IMR-90 (cell line): ENCODE results near the gene VPS41. TPM values are rescaled to one million over a fixed set of nuclear protein-coding genes. Genes with fewer than 3 reads are reported as not detected.

ENCODE experiments used
- ATAC-seq: fragments of 200-7000 bp; cut with Tn5 transposase; 2 replicates; pipeline ENCODE4 v1.9.1; 2020; ENCODE audit warnings: low read depth, mild to moderate bottlenecking, moderate library complexity
- BruUV-seq: library from RNA; stranded (reverse); fragments of 400-500 nt; replicated peaks from 2 replicates; lab custom pipeline; 2021; lab: Mats Ljungman, UMichigan
- CTCF ChIA-PET: fragments of 300-600 bp; formaldehyde crosslinking; extraction: SDS; loops from one replicate; lab custom pipeline; 2021; ENCODE audit warnings: antibody characterized with exemption; lab: Yijun Ruan, JAX
- POLR2A ChIA-PET: fragments of 300-600 bp; sonication (Branson Sonifier 250); formaldehyde crosslinking; loops from one replicate; lab custom pipeline; 2022; ENCODE audit warnings: antibody characterized with exemption; ENCODE audit not compliant: unreplicated experiment; lab: Charles Lee
- DNase-seq: peaks from one replicate; pipeline ENCODE4 v3.0.0; 2013
- H2AFZ ChIP-seq: replicated peaks from 2 replicates; pipeline ENCODE3; 2013; ENCODE audit warnings: low read length, mild to moderate bottlenecking; ENCODE audit not compliant: poor library complexity
- H2AK5ac ChIP-seq: 2 replicates; pipeline ENCODE4 v1.6.1; 2013; ENCODE audit warnings: low read depth, low read length, inconsistent platforms
- H2AK9ac ChIP-seq: replicated peaks from 2 replicates; pipeline ENCODE3; 2013; ENCODE audit warnings: mild to moderate bottlenecking, low read depth, low read length, moderate library complexity; ENCODE audit not compliant: poor library complexity
- H2BK120ac ChIP-seq: 2 replicates; pipeline ENCODE4 v1.6.1; 2013; ENCODE audit warnings: low read depth, low read length, inconsistent platforms
- H2BK15ac ChIP-seq: 3 replicates; pipeline ENCODE4 v1.6.1; 2013; ENCODE audit warnings: low read depth, low read length, inconsistent platforms
- H2BK20ac ChIP-seq: 2 replicates; pipeline ENCODE4 v1.6.1; 2013; ENCODE audit warnings: low read depth, mild to moderate bottlenecking, inconsistent platforms, low read length, moderate library complexity
- H2BK5ac ChIP-seq: 2 replicates; pipeline ENCODE4 v1.6.1; 2013; ENCODE audit warnings: mild to moderate bottlenecking, low read depth, low read length, inconsistent platforms; ENCODE audit not compliant: poor library complexity, severe bottlenecking
- H3K14ac ChIP-seq: replicated peaks from 2 replicates; pipeline ENCODE4 v1.6.1; 2013; ENCODE audit warnings: low read depth, low read length, inconsistent platforms
- H3K18ac ChIP-seq: 2 replicates; pipeline ENCODE4 v1.6.1; 2013; ENCODE audit warnings: low read depth, low read length, control low read depth
- H3K23ac ChIP-seq: 2 replicates; pipeline ENCODE4 v1.6.1; 2013; ENCODE audit warnings: low read depth, low read length, inconsistent platforms
- H3K27ac ChIP-seq: 2 replicates; pipeline ENCODE4 v1.5.1; 2013; ENCODE audit warnings: mild to moderate bottlenecking, control low read depth, low read length; ENCODE audit not compliant: insufficient read depth
- H3K27me3 ChIP-seq: 2 replicates; pipeline ENCODE4 v1.6.1; 2013; ENCODE audit warnings: low read length; ENCODE audit not compliant: control insufficient read depth, insufficient read depth
- H3K36me3 ChIP-seq: 2 replicates; pipeline ENCODE4 v1.6.1; 2013; ENCODE audit warnings: low read length, mixed read lengths; ENCODE audit not compliant: control insufficient read depth, insufficient read depth
- H3K4ac ChIP-seq: 2 replicates; pipeline ENCODE4 v1.6.1; 2013; ENCODE audit warnings: low read depth, low read length, inconsistent platforms
- H3K4me1 ChIP-seq: 2 replicates; pipeline ENCODE4 v1.6.1; 2013; ENCODE audit warnings: low read length, mixed read lengths; ENCODE audit not compliant: control insufficient read depth, insufficient read depth
- H3K4me2 ChIP-seq: 2 replicates; pipeline ENCODE4 v1.6.1; 2013; ENCODE audit warnings: low read depth, mild to moderate bottlenecking, control low read depth, low read length, moderate library complexity
- H3K4me3 ChIP-seq: 2 replicates; pipeline ENCODE4 v1.5.1; 2013; ENCODE audit warnings: low read depth, mild to moderate bottlenecking, control low read depth, low read length, moderate library complexity; ENCODE audit not compliant: insufficient read depth
- H3K56ac ChIP-seq: 2 replicates; pipeline ENCODE4 v1.6.1; 2013; ENCODE audit warnings: low read length, inconsistent platforms; ENCODE audit not compliant: insufficient read depth; ENCODE audit errors: extremely low read depth
- H3K79me1 ChIP-seq, 2 experiments: 2 replicates each; pipeline ENCODE4 v1.6.1; 2013; ENCODE audit warnings: low read length in 2 of 2, inconsistent platforms in 1 of 2, low read depth in 1 of 2
- H3K9ac ChIP-seq: 2 replicates; pipeline ENCODE4 v1.6.1; 2013; ENCODE audit warnings: low read depth, low read length, control low read depth
- H3K9me1 ChIP-seq: 2 replicates; pipeline ENCODE4 v1.6.1; 2013; ENCODE audit warnings: low read length, inconsistent platforms; ENCODE audit not compliant: insufficient read depth
- H3K9me3 ChIP-seq: 2 replicates; pipeline ENCODE4 v1.6.1; 2013; ENCODE audit warnings: low read length; ENCODE audit not compliant: control insufficient read depth, insufficient read depth
- H4K20me1 ChIP-seq: 2 replicates; pipeline ENCODE4 v1.6.1; 2013; ENCODE audit warnings: low read length, inconsistent platforms; ENCODE audit not compliant: insufficient read depth
- H4K5ac ChIP-seq: 2 replicates; pipeline ENCODE4 v1.6.1; 2013; ENCODE audit warnings: mild to moderate bottlenecking, low read depth, low read length, control low read depth
- H4K8ac ChIP-seq, 2 experiments: 2 replicates each; pipeline ENCODE4 v1.6.1; 2013; ENCODE audit warnings: low read depth in 2 of 2, low read length in 2 of 2, control low read depth in 1 of 2, inconsistent platforms in 1 of 2
- H4K91ac ChIP-seq: 2 replicates; pipeline ENCODE4 v1.6.1; 2013; ENCODE audit warnings: low read depth, low read length, inconsistent platforms; ENCODE audit not compliant: insufficient read depth
- BHLHE40 ChIP-seq: fragments of 150-350 bp; IDR thresholded peaks from 2 replicates; pipeline ENCODE4 v1.6.1; 2016; ENCODE audit warnings: mild to moderate bottlenecking, low read depth, low read length
- CHD1 ChIP-seq: IDR thresholded peaks from 2 replicates; pipeline ENCODE4 v1.6.1; 2012; ENCODE audit warnings: low read depth, low read length, improper control_type of control experiment
- CTCF ChIP-seq: conservative IDR thresholded peaks from 2 replicates; pipeline ENCODE4 v1.5.1; 2012; ENCODE audit warnings: mild to moderate bottlenecking, low read depth, low read length, improper control_type of control experiment
- FOS ChIP-seq: fragments of 150-350 bp; IDR thresholded peaks from 2 replicates; pipeline ENCODE4 v1.6.1; 2016; ENCODE audit warnings: low read depth, low read length
- MXI1 ChIP-seq: IDR thresholded peaks from 2 replicates; pipeline ENCODE4 v1.6.1; 2012; ENCODE audit warnings: low read depth, mild to moderate bottlenecking, low read length, moderate library complexity, borderline replicate concordance
- NFE2L2 ChIP-seq: fragments of 150-350 bp; IDR thresholded peaks from 2 replicates; pipeline ENCODE4 v1.6.1; 2016; ENCODE audit warnings: low read depth, mild to moderate bottlenecking, low read length
- POLR2A ChIP-seq: IDR thresholded peaks from 2 replicates; pipeline ENCODE4 v1.6.1; 2012; ENCODE audit warnings: mild to moderate bottlenecking, low read depth, low read length
- WGBS, 2 experiments: methylation state at CpG; one replicate each; pipeline versions ENCODE4 v1.1.5 to v1.1.7; 2013; ENCODE audit warnings: missing lambda C conversion rate in 2 of 2; ENCODE audit not compliant: insufficient read length in 1 of 2; ENCODE audit errors: extremely low coverage in 2 of 2; 5-methylcytosine and 5-hydroxymethylcytosine counted together
- dilution Hi-C: fragments of 300-500 bp; cut with HindIII; formaldehyde crosslinking; loops from one replicate; pipeline ENCODE4 v1.14.3; 2018; ENCODE audit warnings: low sequenced_read_pairs; ENCODE audit not compliant: unreplicated experiment
- in situ Hi-C: fragments of 300-500 bp; cut with MboI; formaldehyde crosslinking; loops from 3 replicates; pipeline ENCODE4 v1.14.3; 2019; ENCODE audit warnings: low sequenced_read_pairs, inconsistent platforms, mixed read lengths
- intact Hi-C: fragments of 100-400 bp; cut with micrococcal nuclease; formaldehyde crosslinking; loops from 2 replicates; pipeline ENCODE4 v1.10.0; 2022
- polyA plus RNA-seq, 3 experiments: library from polyadenylated mRNA; depleted of rRNA; stranded (reverse); fragments of >200 nt; gene quantifications; 2 replicates each; pipeline ENCODE4 v1.2.3, GENCODE V29; 2012; ENCODE audit warnings: low replicate concordance in 1 of 3
- total RNA-seq: library from RNA; depleted of rRNA; stranded (reverse); fragments of >200 nt; gene quantifications from 2 replicates; pipeline ENCODE4 v1.2.3, GENCODE V29; 2012

The VPS41 gene
- total and polyA plus RNA-seq, 2 of the 4 experiments (the other 2 are of a cell fraction): 16.0 to 28.0 TPM

GRCh38 chr7:38907766-38908165 lies 1.2 kb downstream of the VPS41 start:
- H2AFZ ChIP-seq: no peak overlapping the region
- H3K4me3 ChIP-seq: no peak overlapping the region
- no peak overlapping the region for H3K27ac ChIP-seq
- WGBS, 2 experiments: no CpG with 5 or more reads among the region's 1 CpG
- no peak overlapping the region for H2BK20ac ChIP-seq
- H3K18ac ChIP-seq: no peak overlapping the region
- H3K9ac ChIP-seq: no peak overlapping the region
- POLR2A ChIA-PET: no interaction called here
- no peak overlapping the region for H2BK120ac ChIP-seq
- ATAC-seq (no peak), DNase-seq (no peak)
- CTCF ChIA-PET: no interaction called here
- in situ Hi-C loops (no loop called here), intact Hi-C loops (loop anchor here (5.0 kb wide), 1 partner anchor 110 kb away; no protein-coding TSS in a partner anchor), dilution Hi-C loops (no loop called here)
- no peak overlapping the region for H4K8ac ChIP-seq
- H3K9me1 ChIP-seq: no peaks in the 10 kb centered on the region
- H2AK5ac ChIP-seq: no peak overlapping the region
- H2BK15ac ChIP-seq: no peak overlapping the region
- no peak overlapping the region for H3K14ac ChIP-seq
- no peaks in the 10 kb centered on the region for H4K20me1 ChIP-seq
- H2AK9ac ChIP-seq: no peak overlapping the region
- H3K4me2 ChIP-seq: no peak overlapping the region
- no TSS peak for BruUV-seq
- no peak for TF ChIP-seq BHLHE40
- TF ChIP-seq POLR2A: no peak
- TF ChIP-seq FOS: no peak
- no peak for TF ChIP-seq CHD1
- TF ChIP-seq MXI1: no peak
- no peak for TF ChIP-seq CTCF
- TF ChIP-seq NFE2L2: no peak
- H3K4me1 ChIP-seq: no peaks in the 10 kb centered on the region; the same call in 1 of the 2 replicates
- H3K56ac ChIP-seq: no peak overlapping the region
- H3K27me3 ChIP-seq: no peaks in the 10 kb centered on the region
- H3K79me1 ChIP-seq: peaks cover 9 to 25% of the 10 kb centered on the region in 2 experiments
- no peak overlapping the region for H3K4ac ChIP-seq
- H3K23ac ChIP-seq: no peak overlapping the region
- H4K91ac ChIP-seq: no peak overlapping the region
- H2BK5ac ChIP-seq: no peak overlapping the region
- no peak overlapping the region for H4K5ac ChIP-seq
- no peaks in the 10 kb centered on the region for H3K9me3 ChIP-seq
- H3K36me3 ChIP-seq: no peaks in the 10 kb centered on the region
